Esophagus muscularis mucosa (tissue), 4 donors: ENCODE measurements around the gene DNM3. TPM values are rescaled to one million over a fixed set of nuclear protein-coding genes. Genes with fewer than 3 reads are reported as not detected.

Experiments used
- DNase-seq: peaks from one replicate; pipeline ENCODE4 v3.0.0-alpha.2; 2017; ENCODE audit errors: extremely low spot score
- H3K27ac ChIP-seq, 4 donors: fragments of 200-600 bp; sonication (generic); replicated peaks in 1 of 4; 1 replicate in 3 of 4; 2 replicates in 1 of 4; pipeline ENCODE4 v1.5.1; 2016 to 2019; ENCODE audit warnings: mild to moderate bottlenecking in 1 of 4
- H3K27me3 ChIP-seq, 4 donors: fragments of 200-600 bp; sonication (generic); one replicate each; pipeline versions ENCODE4 v1.5.1 to v1.6.0; 2016 to 2019
- H3K36me3 ChIP-seq, 4 donors: fragments of 200-600 bp; sonication (generic); one replicate each; pipeline ENCODE4 v1.5.1; 2016 to 2019
- H3K4me1 ChIP-seq, 4 donors: fragments of 200-600 bp; sonication (generic); one replicate each; pipeline ENCODE4 v1.5.1; 2016 to 2019
- H3K4me3 ChIP-seq, 4 donors: fragments of 200-600 bp; sonication (generic); 1 replicate in 2 of 4; 2 replicates in 2 of 4; pipeline ENCODE4 v1.5.1; 2016 to 2019; ENCODE audit warnings: mild to moderate bottlenecking in 4 of 4, moderate library complexity in 1 of 4
- H3K9me3 ChIP-seq, 4 donors: fragments of 200-600 bp; sonication (generic); 1 replicate in 3 of 4; 2 replicates in 1 of 4; pipeline ENCODE4 v1.5.1; 2016 to 2019
- EP300 ChIP-seq: sonication (generic); formaldehyde crosslinking; IDR thresholded peaks from one replicate; pipeline ENCODE4 v1.6.1; 2017; ENCODE audit warnings: antibody characterized with exemption
- POLR2A ChIP-seq: fragments of 450-650 bp; IDR thresholded peaks from one replicate; pipeline ENCODE4 v1.6.1; 2017; ENCODE audit warnings: antibody characterized with exemption, moderate library complexity, mild to moderate bottlenecking, low read depth
- POLR2AphosphoS5 ChIP-seq, 2 donors: sonication (generic); formaldehyde crosslinking; IDR thresholded peaks; one replicate each; pipeline ENCODE4 v1.6.1; 2017; ENCODE audit warnings: antibody characterized with exemption in 2 of 2
- whole genome bisulfite sequencing: methylation state at CpG from one replicate; pipeline ENCODE4 v1.1.5; 2018; 5-methylcytosine and 5-hydroxymethylcytosine counted together
- intact Hi-C: fragments of 100-400 bp; cut with DNase I; formaldehyde crosslinking; loops from one replicate; pipeline ENCODE4 v1.15.1; 2023
- total RNA-seq, 4 donors: library from RNA; depleted of rRNA; stranded (reverse); fragments of >200 nt; gene quantifications; one replicate each; pipeline versions ENCODE4 v1.1.0 to v1.2.1, GENCODE V29; 2016
- TF ChIP-seq, protein P1 (sequence below), 3 experiments: fragments of 200-600 bp in 2 of 3; fragments of 450-650 bp in 1 of 3; sonication (generic) in 2 of 3; IDR thresholded peaks; one replicate each; pipeline ENCODE4 v1.5.1; 2017 to 2019; ENCODE audit warnings: antibody characterized with exemption in 3 of 3, mild to moderate bottlenecking in 2 of 3, moderate library complexity in 1 of 3

DNM3 gene
- total RNA-seq, 4 donors from 2014 or later: 3.3 to 6.4 (median 3.9) TPM

DNA sequence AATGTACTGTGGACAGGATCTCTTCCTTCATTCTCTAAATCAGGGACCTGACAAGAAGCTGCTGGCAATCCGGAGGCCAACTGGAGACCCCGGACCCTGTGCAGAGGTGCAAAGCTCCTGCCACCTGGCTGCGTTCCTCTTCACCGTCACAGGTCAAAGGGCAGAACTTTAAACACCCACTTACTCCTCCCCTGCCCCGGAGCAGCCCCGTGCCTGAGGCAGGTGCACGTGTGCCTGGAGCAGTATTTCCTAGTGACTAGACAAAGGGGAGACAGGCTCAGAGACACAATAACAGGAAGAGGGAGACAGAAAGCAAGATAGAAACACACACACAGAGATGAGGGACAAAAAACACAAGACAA is 609.2 kb downstream of the DNM3 start:
- no peak for DNase-seq
- no peaks in the 10 kb centered on the region for H3K27me3 ChIP-seq
- TF ChIP-seq POLR2A: no peak
- TF ChIP-seq EP300: no peak
- TF ChIP-seq POLR2AphosphoS5 (IDR thresholded peaks at IDR 0.05): no peak
- TF ChIP-seq, protein P1, sequence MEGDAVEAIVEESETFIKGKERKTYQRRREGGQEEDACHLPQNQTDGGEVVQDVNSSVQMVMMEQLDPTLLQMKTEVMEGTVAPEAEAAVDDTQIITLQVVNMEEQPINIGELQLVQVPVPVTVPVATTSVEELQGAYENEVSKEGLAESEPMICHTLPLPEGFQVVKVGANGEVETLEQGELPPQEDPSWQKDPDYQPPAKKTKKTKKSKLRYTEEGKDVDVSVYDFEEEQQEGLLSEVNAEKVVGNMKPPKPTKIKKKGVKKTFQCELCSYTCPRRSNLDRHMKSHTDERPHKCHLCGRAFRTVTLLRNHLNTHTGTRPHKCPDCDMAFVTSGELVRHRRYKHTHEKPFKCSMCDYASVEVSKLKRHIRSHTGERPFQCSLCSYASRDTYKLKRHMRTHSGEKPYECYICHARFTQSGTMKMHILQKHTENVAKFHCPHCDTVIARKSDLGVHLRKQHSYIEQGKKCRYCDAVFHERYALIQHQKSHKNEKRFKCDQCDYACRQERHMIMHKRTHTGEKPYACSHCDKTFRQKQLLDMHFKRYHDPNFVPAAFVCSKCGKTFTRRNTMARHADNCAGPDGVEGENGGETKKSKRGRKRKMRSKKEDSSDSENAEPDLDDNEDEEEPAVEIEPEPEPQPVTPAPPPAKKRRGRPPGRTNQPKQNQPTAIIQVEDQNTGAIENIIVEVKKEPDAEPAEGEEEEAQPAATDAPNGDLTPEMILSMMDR (IDR thresholded peaks at IDR 0.05): no peak
- peaks cover 0 to 10% (median 8%) of the 10 kb centered on the region in 4 donors for H3K4me1 ChIP-seq
- H3K27ac ChIP-seq: no peak overlapping the region
- H3K4me3 ChIP-seq: peak overlapping the region in 2 of 4 donors; percentile 11 to 26
- intact Hi-C loops: loop anchor here (10.0 kb wide), 1 partner anchor 254 kb away; no protein-coding TSS in a partner anchor
- WGBS: 63% methylated on average over 7 of the region's 7 CpGs
- no peaks in the 10 kb centered on the region for H3K36me3 ChIP-seq
- no peaks in the 10 kb centered on the region for H3K9me3 ChIP-seq

DNA sequence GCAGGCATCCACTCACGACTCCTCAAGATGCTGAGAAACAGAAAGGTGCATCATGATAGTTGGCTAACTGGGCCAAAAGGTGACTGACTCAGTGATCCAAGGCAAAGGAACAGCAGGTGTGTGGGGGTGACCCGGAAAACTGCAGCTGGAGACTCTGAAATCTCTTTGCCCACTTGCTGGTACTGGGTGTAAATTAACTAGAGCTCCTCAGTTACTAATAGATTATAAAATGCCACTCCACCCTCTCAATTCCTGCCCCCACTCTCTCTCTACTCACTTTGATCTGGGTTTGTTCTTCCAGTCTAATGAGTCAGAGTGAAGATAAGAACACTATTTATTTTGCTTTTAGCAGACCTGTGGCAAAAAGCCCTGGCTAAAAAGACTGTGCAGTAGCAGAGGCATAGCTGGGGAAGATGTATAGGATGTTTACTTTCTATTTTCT is 609.7 kb downstream of the DNM3 start:
- H3K27me3 ChIP-seq: no peaks in the 10 kb centered on the region
- DNase-seq: no peak
- 81% methylated on average over 2 of the region's 2 CpGs for WGBS
- H3K36me3 ChIP-seq: no peaks in the 10 kb centered on the region
- no peaks in the 10 kb centered on the region for H3K9me3 ChIP-seq
- no peak for TF ChIP-seq POLR2AphosphoS5 (IDR thresholded peaks at IDR 0.05)
- intact Hi-C loops: loop anchor here (10.0 kb wide), 1 partner anchor 254 kb away; no protein-coding TSS in a partner anchor
- no peak overlapping the region for H3K27ac ChIP-seq
- no peak overlapping the region for H3K4me3 ChIP-seq
- H3K4me1 ChIP-seq: peaks cover 0 to 10% (median 8%) of the 10 kb centered on the region in 4 donors

DNA sequence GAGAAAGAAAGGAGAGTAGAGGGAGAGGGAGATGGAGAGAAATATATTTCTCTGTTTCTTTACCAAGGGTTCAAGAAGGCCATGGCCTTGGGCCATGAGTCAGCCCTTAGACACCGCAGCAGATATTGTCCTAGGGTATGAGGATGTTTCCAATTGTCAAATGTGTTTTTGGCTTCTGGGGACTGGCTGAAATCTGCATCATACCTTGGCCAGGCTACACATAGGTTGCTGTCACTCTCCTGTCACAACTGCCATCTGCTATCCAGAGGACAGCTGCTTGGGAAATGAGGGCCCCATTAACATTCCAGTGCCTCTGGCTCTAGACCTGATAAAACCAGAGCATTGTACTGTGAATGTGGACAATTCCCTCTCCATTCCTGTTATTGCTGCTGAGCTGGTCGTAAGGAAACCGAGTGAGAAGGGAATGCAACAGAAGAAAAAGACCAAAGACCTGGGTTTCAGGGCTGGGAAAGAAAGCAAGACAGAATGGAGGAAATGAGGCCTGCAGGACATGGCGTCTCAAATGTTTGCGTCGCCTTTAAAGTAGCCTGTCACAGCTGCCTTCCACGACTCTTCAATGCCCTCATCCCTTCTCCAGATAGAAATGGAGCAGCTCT is 611.3 kb downstream of the DNM3 start:
- peaks cover 0 to 10% (median 8%) of the 10 kb centered on the region in 4 donors for H3K4me1 ChIP-seq

DNA sequence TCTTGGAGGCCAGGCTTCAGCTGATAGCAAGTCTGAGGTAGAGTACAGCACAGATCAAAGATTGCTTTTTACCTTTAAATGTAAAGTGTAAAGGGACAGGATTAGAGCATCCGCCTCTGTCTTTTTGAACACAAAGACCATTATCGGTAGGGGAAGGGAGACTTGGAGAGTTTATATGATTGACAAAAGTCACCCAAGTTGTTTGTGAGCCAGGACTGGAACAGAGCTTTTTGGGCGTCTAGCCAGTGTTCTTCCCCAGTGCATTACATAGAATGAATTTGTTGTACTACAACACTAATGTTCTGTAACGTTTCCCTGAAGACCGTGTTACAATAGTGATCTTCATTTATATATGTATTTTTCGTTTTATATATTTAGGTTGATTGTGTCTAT is 611.9 kb downstream of the DNM3 start:
- no peak for DNase-seq
- peaks cover 0 to 10% (median 8%) of the 10 kb centered on the region in 4 donors for H3K4me1 ChIP-seq
- intact Hi-C loops: loop anchor here (10.0 kb wide), 1 partner anchor 252 kb away; no protein-coding TSS in a partner anchor
- H3K36me3 ChIP-seq: no peaks in the 10 kb centered on the region
- 69% methylated on average over 6 of the region's 6 CpGs for WGBS
- TF ChIP-seq EP300: no peak
- TF ChIP-seq, protein P1 (IDR thresholded peaks at IDR 0.05): no peak
- TF ChIP-seq POLR2AphosphoS5 (IDR thresholded peaks at IDR 0.05): no peak
- no peak for TF ChIP-seq POLR2A
- H3K9me3 ChIP-seq: no peaks in the 10 kb centered on the region
- no peak overlapping the region for H3K27ac ChIP-seq
- H3K4me3 ChIP-seq: no peak overlapping the region
- H3K27me3 ChIP-seq: no peaks in the 10 kb centered on the region

More for the DNA sequence above, 611.3 kb downstream of the DNM3 start:
- Histone ChIP-seq H3K27me3 (no peaks in the 10 kb centered on the region), H3K36me3 (no peaks in the 10 kb centered on the region), H3K27ac (no peak overlapping the region), H3K4me3 (no peak overlapping the region), H3K9me3 (no peaks in the 10 kb centered on the region)
- 89% methylated on average over 7 of the region's 7 CpGs for WGBS
- intact Hi-C loops: loop anchor here (10.0 kb wide), 1 partner anchor 252 kb away; no protein-coding TSS in a partner anchor
- TF ChIP-seq, protein P1 (IDR thresholded peaks at IDR 0.05): no peak
- no peak for TF ChIP-seq POLR2AphosphoS5 (IDR thresholded peaks at IDR 0.05)
- TF ChIP-seq EP300: no peak
- no peak for TF ChIP-seq POLR2A
- DNase-seq: no peak

DNA sequence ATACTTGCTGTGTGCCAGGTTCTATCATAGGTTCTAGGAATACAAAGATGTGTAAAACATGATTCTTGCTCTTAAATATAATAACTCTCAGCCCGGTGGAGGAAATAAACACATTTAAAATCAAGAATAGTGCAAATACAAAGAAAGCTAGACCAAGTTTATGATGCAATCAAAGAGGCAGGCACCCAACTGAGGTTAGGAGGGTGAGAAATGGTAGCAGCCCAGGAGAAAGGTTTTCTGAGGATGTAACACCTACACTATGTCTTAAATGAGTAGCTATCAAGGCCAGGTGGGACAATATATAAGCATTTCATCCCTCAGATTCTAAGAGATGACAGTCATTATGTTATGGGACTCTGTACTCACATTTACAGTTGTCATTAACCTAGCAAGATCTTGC is 612.3 kb downstream of the DNM3 start:
- Histone ChIP-seq H3K4me3 (no peak overlapping the region), H3K4me1 (peaks cover 0 to 10% (median 8%) of the 10 kb centered on the region in 4 donors), H3K27me3 (no peaks in the 10 kb centered on the region), H3K27ac (no peak overlapping the region), H3K36me3 (no peaks in the 10 kb centered on the region), H3K9me3 (no peaks in the 10 kb centered on the region)
- WGBS: 77% methylated on average over 1 of the region's 1 CpG
- DNase-seq: no peak
- TF ChIP-seq POLR2AphosphoS5 (IDR thresholded peaks at IDR 0.05): no peak
- TF ChIP-seq POLR2A: no peak
- TF ChIP-seq, protein P1 (IDR thresholded peaks at IDR 0.05): no peak
- TF ChIP-seq EP300: no peak
- intact Hi-C loops: loop anchor here (10.0 kb wide), 1 partner anchor 251 kb away; no protein-coding TSS in a partner anchor
